Stimulated activated CD4-positive, alpha-beta T cell treated with anti-CD3 and anti-CD28 coated beads, Interleukin-4, amount 100 ng/mL, for 4 hours (primary cell): ENCODE measurements around the gene ADGRA3.

ENCODE experiments used
- DNase-seq, 2 experiments: peaks; one replicate each; pipeline ENCODE4 v3.0.0-alpha.2; 2020

ADGRA3 gene

DNA sequence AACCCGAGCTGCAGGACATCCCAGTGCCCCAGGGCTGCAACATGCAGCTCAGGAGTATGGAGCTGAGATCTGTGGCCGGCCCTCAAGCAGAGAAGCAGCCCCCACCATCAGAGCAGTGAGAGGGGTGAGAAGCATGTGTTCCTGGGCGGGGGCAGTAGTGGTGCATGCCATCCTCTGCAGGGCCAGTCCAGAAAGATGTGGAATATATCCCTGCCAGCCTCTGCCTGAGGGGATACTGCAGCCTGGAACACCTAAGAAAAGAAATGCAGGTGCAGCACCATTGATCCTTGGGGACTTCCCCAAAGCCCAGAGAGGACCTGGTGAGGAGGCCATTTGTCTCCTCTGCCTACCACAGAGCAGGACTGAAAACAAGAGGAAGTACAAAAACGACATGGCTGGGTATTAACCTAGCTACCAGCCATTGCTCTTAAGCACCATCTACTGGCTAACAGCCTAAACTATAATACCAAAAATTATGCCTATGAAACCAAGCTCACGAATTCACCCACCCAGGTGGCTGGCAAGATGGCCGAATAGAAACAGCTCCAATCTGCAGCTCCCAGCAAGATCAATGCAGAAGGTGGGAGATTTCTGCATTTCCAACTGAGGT, 158.8 kb downstream of the ADGRA3 start:
- DNase-seq = no peak

DNA sequence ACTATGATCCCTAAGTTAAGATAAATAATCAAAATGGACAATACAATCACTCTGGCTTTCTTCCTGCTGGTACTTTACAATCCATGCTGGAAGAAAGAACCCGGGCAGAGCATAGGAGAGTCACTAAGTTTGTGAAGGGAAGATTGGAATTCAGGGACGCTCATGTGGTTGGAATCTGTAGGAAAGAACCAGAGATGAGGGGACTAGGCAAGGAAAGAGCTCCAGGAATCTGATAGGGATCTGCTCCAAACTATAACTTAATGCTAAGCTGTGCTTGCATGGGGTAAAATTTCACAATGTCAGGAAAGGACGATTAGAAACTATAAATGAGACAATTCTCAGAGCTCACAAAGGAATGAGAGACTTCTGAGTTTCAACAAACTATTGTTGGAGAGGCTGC, 167.5 kb downstream of the ADGRA3 start:
- DNase-seq = no peak

DNA sequence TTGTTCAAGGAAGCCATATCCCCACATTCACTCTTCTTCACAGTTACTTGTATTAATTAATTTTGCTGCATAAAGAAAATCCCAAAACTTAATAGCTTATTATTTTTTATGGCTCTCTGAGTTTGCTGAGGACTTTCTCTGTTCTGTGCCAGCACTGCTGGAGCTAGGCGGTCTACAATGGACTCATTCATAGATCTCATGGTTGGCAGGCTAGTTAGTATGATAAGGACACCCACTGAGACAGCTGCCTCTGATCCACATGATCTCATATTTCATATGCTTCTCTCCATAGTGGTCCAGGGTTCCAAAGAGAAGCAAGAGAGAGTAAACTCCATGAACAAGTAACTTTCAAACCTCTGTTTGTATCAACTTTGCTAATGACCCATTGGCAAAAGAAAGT, 170.2 kb downstream of the ADGRA3 start:
- no peak for DNase-seq

DNA sequence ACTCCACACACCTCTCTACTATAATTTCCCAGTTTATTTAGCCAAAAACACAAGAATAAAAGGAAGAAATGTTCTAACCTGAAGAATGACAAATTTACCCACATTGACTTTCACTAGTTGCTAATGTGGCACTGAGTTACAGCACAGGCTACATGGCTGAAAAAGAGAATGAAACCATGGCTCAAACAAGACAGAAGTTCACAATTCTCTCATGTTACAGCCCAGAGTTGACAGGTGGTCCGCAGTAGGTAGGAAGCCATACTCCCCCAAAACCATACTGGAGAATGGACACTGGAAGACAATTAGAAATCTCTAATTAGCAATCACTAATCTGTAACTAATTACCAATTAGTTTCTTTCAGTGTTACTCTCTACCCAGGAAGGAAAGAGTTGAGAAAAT, 170.8 kb downstream of the ADGRA3 start:
- DNase-seq = no peak

GRCh38 chr4:22343606-22344005, 172.3 kb downstream of the ADGRA3 start:
- DNase-seq = no peak

- DNase-seq = no peak
Measured at GRCh38 chr4:22339491-22339890, 176.4 kb downstream of the ADGRA3 start.

DNA sequence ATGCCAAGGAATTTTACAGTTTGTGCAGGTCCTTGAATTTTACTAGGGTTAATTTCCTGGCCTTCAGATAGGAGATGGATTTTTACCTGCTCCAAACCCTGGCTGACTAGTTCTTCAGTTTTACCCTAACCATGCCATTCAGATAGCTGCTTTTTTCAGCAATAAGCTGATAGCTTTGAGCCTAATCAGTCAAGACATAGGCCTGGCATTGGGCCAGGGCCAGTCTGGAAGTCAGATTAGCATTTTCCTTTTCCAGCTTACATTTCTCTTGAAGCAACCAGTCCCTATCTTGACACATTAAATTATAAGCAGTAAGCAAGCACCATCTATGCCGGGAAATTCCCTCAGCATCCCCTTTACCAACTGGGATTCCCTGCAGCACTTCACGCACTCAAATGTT, 177.1 kb downstream of the ADGRA3 start:
- no peak for DNase-seq
